Gastroesophageal sphincter (tissue), 3 donors: Measurements from ENCODE around the gene TEX14.

Experiments used
- CTCF ChIP-seq, 4 experiments: fragments of 200-600 bp in 2 of 4; fragments of 450-650 bp in 2 of 4; sonication (generic) in 1 of 4; IDR thresholded peaks; one replicate each; pipeline ENCODE4 v1.5.1; 2017 to 2019; ENCODE audit warnings: antibody characterized with exemption in 4 of 4, mild to moderate bottlenecking in 2 of 4, moderate library complexity in 2 of 4
- EP300 ChIP-seq: sonication (generic); formaldehyde crosslinking; IDR thresholded peaks from one replicate; pipeline ENCODE4 v1.6.1; 2017; ENCODE audit warnings: antibody characterized with exemption, mild to moderate bottlenecking
- POLR2A ChIP-seq, 2 donors: fragments of 450-650 bp; IDR thresholded peaks; one replicate each; pipeline ENCODE4 v1.6.1; 2017; ENCODE audit warnings: antibody characterized with exemption in 2 of 2, mild to moderate bottlenecking in 2 of 2, moderate library complexity in 1 of 2
- POLR2AphosphoS5 ChIP-seq: sonication (generic); formaldehyde crosslinking; IDR thresholded peaks from one replicate; pipeline ENCODE4 v1.6.1; 2017; ENCODE audit warnings: antibody characterized with exemption

- TF ChIP-seq CTCF (IDR thresholded peaks at IDR 0.05) (no peak), POLR2A (IDR thresholded peaks at IDR 0.05) (no peak), POLR2AphosphoS5 (no peak), EP300 (no peak)
These were observed 111.2 kb downstream of the TEX14 start for GRCh38 chr17:58580671-58581070.
